ENCODE data around the gene BBC3. TPM values are rescaled to one million over a fixed set of nuclear protein-coding genes. Genes with fewer than 3 reads are reported as not detected.

Gene BBC3
- total RNA-seq, 1 experiment from 2014 or later, result 38.6 TPM

GRCh38 chr19:47239152-47239551 is 8.2 kb upstream of the BBC3 start:
- in situ Hi-C loops (cut with HindIII; ENCODE audit: low sequenced_read_pairs), result no loop called here
- DNase-seq (ENCODE audit: low spot score), result peak; percentile 49

GRCh38 chr19:47236072-47236675 is 5.2 kb upstream of the BBC3 start:
- no peak for DNase-seq (ENCODE audit: low spot score)
- in situ Hi-C loops (cut with HindIII; ENCODE audit: low sequenced_read_pairs), result no loop called here

- DNase-seq (ENCODE audit: low spot score), result no peak
- in situ Hi-C loops (cut with HindIII; ENCODE audit: low sequenced_read_pairs), result no loop called here
Observed at GRCh38 chr19:47232422-47233211, 1.6 kb upstream of the BBC3 start.

- in situ Hi-C loops (cut with HindIII; ENCODE audit: low sequenced_read_pairs), result no loop called here
- peak; percentile 80 for DNase-seq (ENCODE audit: low spot score)
Observed at GRCh38 chr19:47231215-47232054, 436 bp upstream of the BBC3 start.

GRCh38 chr19:47230054-47230920 is 712 bp downstream of the BBC3 start:
- DNase-seq (ENCODE audit: low spot score), result peak; percentile 50

GRCh38 chr19:47229676-47230053 is 1.3 kb downstream of the BBC3 start:
- in situ Hi-C loops (cut with HindIII; ENCODE audit: low sequenced_read_pairs), result no loop called here
- peak; percentile 64 for DNase-seq (ENCODE audit: low spot score)

More at GRCh38 chr19:47230054-47230920, 712 bp downstream of the BBC3 start:
- in situ Hi-C loops (cut with HindIII; ENCODE audit: low sequenced_read_pairs), result no loop called here

- in situ Hi-C loops (cut with HindIII; ENCODE audit: low sequenced_read_pairs), result no loop called here
- peak; percentile 53 for DNase-seq (ENCODE audit: low spot score)
Observed at GRCh38 chr19:47228937-47229675, 1.9 kb downstream of the BBC3 start.

GRCh38 chr19:47228168-47228936 is 2.6 kb downstream of the BBC3 start:
- in situ Hi-C loops (cut with HindIII; ENCODE audit: low sequenced_read_pairs), result no loop called here
- DNase-seq (ENCODE audit: low spot score), result peak; percentile 62

GRCh38 chr19:47227352-47228167 is 3.4 kb downstream of the BBC3 start:
- in situ Hi-C loops (cut with HindIII; ENCODE audit: low sequenced_read_pairs), result no loop called here
- peak; percentile 73 for DNase-seq (ENCODE audit: low spot score)

- peak; percentile 70 for DNase-seq (ENCODE audit: low spot score)
- in situ Hi-C loops (cut with HindIII; ENCODE audit: low sequenced_read_pairs), result no loop called here
Observed at GRCh38 chr19:47226426-47227351, 4.3 kb downstream of the BBC3 start.

- DNase-seq (ENCODE audit: low spot score), result peak; percentile 89
- in situ Hi-C loops (cut with HindIII; ENCODE audit: low sequenced_read_pairs), result no loop called here
Observed at GRCh38 chr19:47225746-47226425, 5.1 kb downstream of the BBC3 start.

GRCh38 chr19:47221890-47222289 is 9.1 kb downstream of the BBC3 start:
- in situ Hi-C loops (cut with HindIII; ENCODE audit: low sequenced_read_pairs), result no loop called here
- no peak for DNase-seq (ENCODE audit: low spot score)

- no peak for DNase-seq (ENCODE audit: low spot score)
- in situ Hi-C loops (cut with HindIII; ENCODE audit: low sequenced_read_pairs), result no loop called here
Observed at GRCh38 chr19:47221080-47221841, 9.7 kb downstream of the BBC3 start.

GRCh38 chr19:47215581-47215980 is 15.4 kb downstream of the BBC3 start:
- in situ Hi-C loops (cut with HindIII; ENCODE audit: low sequenced_read_pairs), result no loop called here
- no peak for DNase-seq (ENCODE audit: low spot score)

Data from G401 (cell line).